Anterior cingulate cortex (tissue), 58 donors: Measurements from ENCODE around the gene LIN28B.

Experiments
- DNase-seq, 58 donors: peaks; one replicate each; lab custom pipeline; 2025; lab: John Stamatoyannopoulos, UW

Gene LIN28B

DNA sequence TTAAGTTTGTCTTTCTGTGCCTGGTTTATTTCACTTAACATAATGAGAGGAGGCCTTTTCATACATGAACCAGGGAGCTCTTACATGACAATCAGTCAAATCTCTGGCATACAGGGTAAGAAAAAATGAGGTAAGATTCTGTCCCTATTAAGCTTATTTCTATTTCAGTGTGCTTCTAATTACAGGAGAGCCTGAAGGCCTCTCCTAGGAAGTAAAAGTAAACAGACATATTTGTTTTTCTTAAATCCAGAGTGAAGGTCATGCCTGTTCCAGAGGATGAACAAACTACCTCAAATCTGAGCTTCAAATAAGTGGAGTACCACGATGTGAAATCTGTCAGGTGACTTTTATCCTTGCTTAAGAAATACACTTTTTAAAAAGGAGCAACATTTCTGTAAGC lies 150.3 kb downstream of the LIN28B start:
- DNase-seq, result no peak

DNA sequence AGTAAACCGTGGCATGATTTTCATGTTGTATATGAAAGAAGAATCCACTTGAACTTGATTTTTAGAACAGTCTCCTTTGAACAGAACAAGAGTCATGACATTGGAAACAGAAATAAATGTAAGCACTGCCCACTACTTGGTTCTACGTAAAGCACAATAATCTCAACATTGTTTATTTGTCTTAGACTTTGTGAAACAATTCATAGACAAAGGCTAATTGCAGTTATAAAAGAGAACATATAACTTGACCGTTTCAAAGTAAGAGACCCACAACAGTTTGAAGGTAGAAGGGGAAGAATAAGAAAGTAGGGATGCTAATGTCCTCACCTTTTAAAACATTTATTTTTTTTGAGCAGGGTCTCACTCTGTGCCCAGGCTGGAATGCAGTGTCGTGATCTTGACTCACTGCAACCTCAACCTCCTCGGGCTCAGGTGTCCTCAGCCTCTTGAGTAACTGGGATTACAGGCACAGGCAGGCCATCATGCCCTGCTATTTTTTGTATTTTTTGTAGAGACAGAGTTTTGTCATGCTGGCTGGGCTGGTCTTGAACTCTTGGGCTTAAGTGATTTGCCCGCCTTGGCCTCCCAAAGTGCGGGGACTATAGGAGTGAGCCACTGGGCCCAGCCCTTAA lies 151.8 kb downstream of the LIN28B start:
- no peak for DNase-seq

DNA sequence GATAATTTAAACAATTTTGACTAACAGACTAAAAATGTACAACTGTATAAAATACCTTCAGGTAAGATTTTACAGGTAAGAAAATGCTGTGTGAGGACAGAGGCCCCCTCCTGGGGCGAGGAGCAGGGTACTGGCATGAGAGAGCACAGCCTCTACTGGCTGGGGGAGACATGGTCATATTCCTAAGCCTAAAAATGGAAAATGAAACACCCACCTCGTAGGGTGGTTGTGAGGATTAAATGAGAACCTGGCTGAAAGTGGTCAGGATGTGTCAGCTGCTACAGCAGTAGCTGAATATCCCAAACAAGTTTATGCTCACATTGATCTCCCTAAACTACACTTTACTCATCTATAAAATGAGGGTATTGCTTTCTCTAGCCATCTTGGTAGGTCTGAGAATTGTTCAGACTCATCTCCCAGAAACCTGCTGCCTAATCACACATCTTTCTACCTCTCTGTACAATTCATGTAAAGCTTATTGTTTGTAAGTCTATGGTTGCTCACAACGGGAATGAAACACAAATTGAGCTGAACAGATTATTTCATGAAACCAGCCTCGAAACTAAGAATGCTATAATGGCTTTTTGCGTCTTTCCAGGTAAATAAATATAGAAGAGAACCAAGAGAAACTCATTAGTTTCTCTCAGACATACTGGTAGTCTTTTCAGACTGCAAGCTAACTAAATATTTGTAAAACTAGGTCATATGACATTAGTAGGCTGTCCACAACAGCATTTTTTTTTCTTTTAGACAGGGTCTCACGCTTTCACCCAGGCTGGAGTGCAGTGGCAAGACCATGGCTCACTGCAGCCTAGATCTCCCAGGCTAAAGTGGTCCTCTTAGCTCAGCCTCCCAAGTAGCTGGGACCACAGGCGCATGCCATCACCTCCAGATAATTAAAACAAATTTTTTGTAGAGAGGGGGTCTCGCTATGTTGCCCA lies 153.3 kb downstream of the LIN28B start:
- no peak for DNase-seq

DNA sequence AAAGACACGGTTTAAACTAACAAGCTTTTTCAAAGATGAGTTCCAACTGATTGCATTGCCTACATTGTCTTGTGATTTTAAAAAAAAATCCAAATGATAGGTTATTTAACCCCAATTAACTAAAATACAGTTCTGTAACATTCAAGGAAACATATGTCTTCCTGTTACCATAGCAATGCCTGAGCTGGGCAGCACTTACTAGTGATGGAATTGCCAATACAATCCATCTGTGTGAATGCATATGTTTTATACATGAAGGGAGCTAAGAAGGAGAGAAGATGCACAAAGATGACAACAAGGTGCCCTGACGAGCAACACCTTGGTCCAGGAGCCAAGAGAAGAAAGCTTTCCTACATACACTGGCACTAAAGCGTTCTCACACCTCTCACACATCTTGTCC lies 154.2 kb downstream of the LIN28B start:
- no peak for DNase-seq

DNA sequence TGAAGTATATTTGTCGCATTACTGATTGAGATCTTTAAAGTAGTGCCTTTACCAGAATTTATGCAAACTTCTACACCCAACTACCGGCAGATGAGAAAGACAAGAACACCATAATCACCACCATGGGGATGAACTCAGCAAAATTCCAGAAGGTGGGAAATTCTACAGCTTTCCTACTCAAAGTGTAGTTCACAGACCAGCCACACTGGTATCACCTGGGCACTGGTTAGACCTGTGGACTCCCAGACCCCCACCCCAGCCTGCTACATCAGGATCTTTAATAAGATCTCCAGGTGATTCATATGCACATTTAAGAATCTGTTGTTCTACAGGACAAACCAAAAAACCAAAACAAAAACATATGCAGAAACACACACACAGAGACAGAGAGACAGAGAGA lies 155.0 kb downstream of the LIN28B start:
- DNase-seq, result no peak

DNA sequence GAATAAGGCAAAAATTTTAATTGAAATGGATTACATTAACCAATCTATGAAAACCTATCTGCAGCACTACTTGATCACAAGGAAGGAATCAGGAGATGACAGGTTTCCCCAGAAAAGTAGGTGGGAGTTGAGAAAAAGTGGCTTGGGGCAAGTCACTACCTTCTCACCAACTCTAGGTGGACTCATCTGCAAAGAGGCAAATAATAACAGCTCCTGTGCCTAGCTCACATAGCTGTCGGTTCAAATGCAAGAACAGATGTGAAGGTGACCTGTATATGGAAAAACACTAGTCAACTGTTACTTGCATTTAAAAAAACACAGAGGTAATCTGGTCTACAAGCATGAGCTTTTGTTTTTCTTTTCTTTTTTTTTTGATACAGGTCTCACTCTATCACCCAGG lies 155.7 kb downstream of the LIN28B start:
- DNase-seq, result no peak

DNA sequence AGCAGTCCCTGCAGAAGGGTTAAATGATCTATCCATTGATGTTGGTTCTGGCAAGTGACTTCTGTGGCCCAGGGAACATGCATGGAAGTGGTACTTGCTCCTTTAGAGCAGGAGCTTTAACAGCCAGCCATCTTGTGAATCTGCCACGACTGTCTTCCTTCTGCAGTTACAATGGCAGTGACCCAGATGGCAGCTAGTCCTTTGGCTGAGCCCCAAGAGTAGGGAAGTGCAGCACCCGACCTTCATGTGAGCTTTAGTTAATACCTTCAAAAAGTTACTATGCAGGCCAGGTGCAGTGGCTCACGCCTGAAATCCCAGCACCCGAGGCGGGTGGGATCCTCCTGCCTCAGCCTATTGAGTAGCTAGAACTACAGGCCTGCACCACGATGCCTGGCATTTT lies 156.5 kb downstream of the LIN28B start:
- no peak for DNase-seq

DNA sequence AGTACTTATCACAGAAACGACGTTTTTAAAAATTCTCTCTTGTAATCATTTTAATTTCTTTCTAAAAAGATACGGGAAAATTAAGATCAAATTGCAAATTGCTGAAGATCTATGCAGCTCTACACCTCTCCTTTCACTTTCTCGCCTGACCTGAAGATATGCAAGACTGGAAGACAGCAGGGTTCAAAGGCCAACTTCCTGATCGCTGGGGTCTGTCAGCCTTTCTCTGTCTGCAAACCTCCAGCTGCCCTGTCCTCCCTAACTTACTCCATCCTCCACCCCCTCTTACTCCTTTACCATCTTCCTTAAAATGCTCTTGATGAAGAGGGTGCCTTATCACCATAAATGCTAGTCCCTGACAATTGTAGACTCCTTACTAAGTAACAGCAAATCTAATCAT lies 159.2 kb downstream of the LIN28B start:
- no peak for DNase-seq

DNA sequence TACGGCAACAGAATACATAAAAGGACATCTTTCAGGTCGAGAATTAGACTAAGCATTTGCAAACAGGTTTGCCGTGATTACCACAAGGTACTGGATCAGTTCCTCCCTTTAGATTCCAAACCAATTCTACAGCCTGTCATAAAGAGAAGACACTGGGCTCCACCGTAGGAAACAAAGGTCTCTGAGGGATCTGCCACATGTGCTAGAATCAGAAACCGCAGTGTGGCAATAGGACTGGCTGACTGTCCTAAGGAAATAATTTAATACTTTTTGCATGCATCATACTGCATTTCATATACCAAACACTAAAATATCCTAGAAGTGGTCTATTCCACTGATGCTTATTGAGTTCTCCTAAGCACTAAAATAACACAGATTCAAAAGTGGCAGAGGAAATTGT lies 163.7 kb downstream of the LIN28B start:
- DNase-seq, result no peak

DNA sequence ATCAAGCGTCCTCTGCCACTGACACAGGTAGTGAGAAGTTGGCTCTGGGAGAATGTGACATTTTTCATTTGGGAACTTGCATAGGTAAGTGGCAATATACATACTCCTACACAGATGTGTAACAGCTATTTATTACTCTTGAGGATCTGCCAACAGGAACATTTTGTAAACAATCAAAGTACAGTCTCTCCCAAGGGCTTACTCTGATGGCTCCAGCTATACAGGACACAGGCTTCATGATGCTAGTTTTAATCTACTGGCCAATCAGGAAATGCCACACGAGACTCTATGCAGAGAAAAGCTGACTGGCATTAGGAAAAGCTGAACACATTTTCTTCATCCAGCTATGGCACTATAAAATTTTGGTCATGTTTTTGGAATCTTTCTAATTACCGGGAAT lies 165.1 kb downstream of the LIN28B start:
- no peak for DNase-seq

DNA sequence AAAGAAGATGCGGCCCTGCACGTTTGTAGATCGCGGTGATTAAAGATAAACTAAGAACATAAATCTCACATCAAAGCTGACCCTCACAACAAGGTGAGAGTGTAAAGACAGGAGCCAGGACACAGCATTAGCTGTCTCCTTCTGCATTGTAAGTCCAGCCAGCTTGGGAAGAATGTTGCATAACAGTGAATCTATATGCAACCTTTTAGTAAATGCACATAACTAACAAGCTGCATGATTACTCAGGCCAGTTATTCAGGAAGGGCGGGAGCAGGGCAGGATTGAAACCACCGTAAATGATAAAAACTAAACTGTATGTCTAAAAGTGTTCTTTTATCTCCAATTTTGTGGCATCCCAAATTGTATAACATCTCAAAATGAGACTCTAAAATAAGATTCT lies 165.8 kb downstream of the LIN28B start:
- no peak for DNase-seq
